H9 (cell line): Measurements from ENCODE around the gene ABHD12. TPM values are rescaled to one million over a fixed set of nuclear protein-coding genes. Genes with fewer than 3 reads are reported as not detected.

Experiments
- DNase-seq: peaks from one replicate; pipeline ENCODE4 v3.0.0-alpha.2; 2017
- H2AFZ ChIP-seq: one replicate; pipeline ENCODE4 v1.6.1; 2013; ENCODE audit warnings: mild to moderate bottlenecking, low read length, control low read depth, moderate library complexity
- H2AK5ac ChIP-seq: 2 replicates; pipeline ENCODE4 v1.6.1; 2013; ENCODE audit warnings: low read length, control low read depth, mixed read lengths; ENCODE audit not compliant: insufficient read length
- H2BK120ac ChIP-seq: one replicate; pipeline ENCODE4 v1.6.1; 2013; ENCODE audit warnings: low read depth, mild to moderate bottlenecking, low read length, control low read depth, inconsistent platforms; ENCODE audit not compliant: poor library complexity, severe bottlenecking
- H2BK12ac ChIP-seq: 2 replicates; pipeline ENCODE4 v1.6.1; 2013; ENCODE audit warnings: low read length, control low read depth, mixed read lengths, low read depth; ENCODE audit not compliant: insufficient read length
- H2BK15ac ChIP-seq: 2 replicates; pipeline ENCODE4 v1.6.1; 2013; ENCODE audit warnings: low read depth, low read length, control low read depth
- H2BK20ac ChIP-seq: one replicate; pipeline ENCODE4 v1.6.1; 2013; ENCODE audit warnings: low read depth, mild to moderate bottlenecking, low read length, control low read depth, inconsistent platforms; ENCODE audit not compliant: poor library complexity, severe bottlenecking
- H2BK5ac ChIP-seq: 2 replicates; pipeline ENCODE4 v1.6.1; 2013; ENCODE audit warnings: low read length, control low read depth, mixed read lengths; ENCODE audit not compliant: insufficient read length
- H3K14ac ChIP-seq: 2 replicates; pipeline ENCODE4 v1.6.1; 2013; ENCODE audit warnings: low read length, control low read depth; ENCODE audit not compliant: insufficient read depth
- H3K18ac ChIP-seq: 2 replicates; pipeline ENCODE4 v1.6.1; 2013; ENCODE audit warnings: low read depth, mild to moderate bottlenecking, mixed read lengths, low read length, control low read depth; ENCODE audit not compliant: insufficient read length
- H3K23ac ChIP-seq: 2 replicates; pipeline ENCODE4 v1.6.1; 2013; ENCODE audit warnings: low read length, control low read depth, mixed read lengths, low read depth; ENCODE audit not compliant: insufficient read length
- H3K23me2 ChIP-seq: 2 replicates; pipeline ENCODE4 v1.6.1; 2013; ENCODE audit warnings: low read depth, mild to moderate bottlenecking, mixed read lengths, low read length, control low read depth; ENCODE audit not compliant: insufficient read length, poor library complexity, severe bottlenecking
- H3K27ac ChIP-seq: 2 replicates; pipeline ENCODE4 v1.5.1; 2013; ENCODE audit warnings: low read length, control low read depth, mixed read lengths, low read depth; ENCODE audit not compliant: insufficient read length
- H3K27me3 ChIP-seq: 2 replicates; pipeline ENCODE4 v1.6.1; 2013; ENCODE audit warnings: low read length, control low read depth, inconsistent platforms; ENCODE audit not compliant: insufficient read depth
- H3K4ac ChIP-seq: 2 replicates; pipeline ENCODE4 v1.6.1; 2013; ENCODE audit warnings: low read depth, mild to moderate bottlenecking, control low read depth, inconsistent platforms, low read length, moderate library complexity
- H3K4me1 ChIP-seq: 2 replicates; pipeline ENCODE4 v1.6.1; 2013; ENCODE audit warnings: low read length, control low read depth, inconsistent platforms; ENCODE audit not compliant: insufficient read depth
- H3K4me2 ChIP-seq: 2 replicates; pipeline ENCODE4 v1.6.1; 2013; ENCODE audit warnings: low read length, control low read depth, mixed read lengths; ENCODE audit not compliant: insufficient read length, insufficient read depth
- H3K56ac ChIP-seq: 2 replicates; pipeline ENCODE4 v1.6.1; 2013; ENCODE audit warnings: low read depth, mild to moderate bottlenecking, mixed read lengths, low read length, control low read depth; ENCODE audit not compliant: insufficient read length
- H3K79me1 ChIP-seq: 2 replicates; pipeline ENCODE4 v1.6.1; 2013; ENCODE audit warnings: low read depth, mild to moderate bottlenecking, moderate library complexity, low read length, control low read depth, inconsistent platforms; ENCODE audit not compliant: insufficient read depth, poor library complexity, severe bottlenecking
- H3K79me2 ChIP-seq: 2 replicates; pipeline ENCODE4 v1.6.1; 2013; ENCODE audit warnings: low read length, control low read depth, inconsistent platforms; ENCODE audit not compliant: insufficient read depth
- H3K9ac ChIP-seq: 2 replicates; pipeline ENCODE4 v1.6.1; 2013; ENCODE audit warnings: low read length, control low read depth, mixed read lengths; ENCODE audit not compliant: insufficient read length; ENCODE audit errors: extremely low read depth
- H3K9me3 ChIP-seq: one replicate; pipeline ENCODE4 v1.6.1; 2013; ENCODE audit warnings: low read depth, low read length, inconsistent platforms; ENCODE audit not compliant: control insufficient read depth
- H3T11ph ChIP-seq: one replicate; pipeline ENCODE4 v1.6.1; 2013; ENCODE audit warnings: mild to moderate bottlenecking, low read length, control low read depth, inconsistent platforms
- H4K20me1 ChIP-seq: one replicate; pipeline ENCODE4 v1.6.1; 2013; ENCODE audit not compliant: control insufficient read depth, insufficient read length, insufficient read depth
- H4K5ac ChIP-seq: 2 replicates; pipeline ENCODE4 v1.6.1; 2013; ENCODE audit warnings: low read depth, mild to moderate bottlenecking, mixed read lengths, low read length, control low read depth; ENCODE audit not compliant: insufficient read length
- H4K8ac ChIP-seq: replicated peaks from 2 replicates; pipeline ENCODE4 v1.6.1; 2013; ENCODE audit warnings: low read length, control low read depth, mixed read lengths, low read depth; ENCODE audit not compliant: insufficient read length
- H4K91ac ChIP-seq: 2 replicates; pipeline ENCODE4 v1.6.1; 2013; ENCODE audit warnings: low read depth, mild to moderate bottlenecking, moderate library complexity, mixed read lengths, low read length, control low read depth; ENCODE audit not compliant: insufficient read length
- H3K27ac Mint-ChIP-seq, 3 experiments: 2 replicates in 2 of 3; 3 replicates in 1 of 3; pipeline ENCODE4 v1.8.0; 2020 to 2021; ENCODE audit warnings: mixed read lengths in 3 of 3, mild to moderate bottlenecking in 1 of 3, moderate library complexity in 1 of 3
- H3K27me3 Mint-ChIP-seq: 2 replicates; pipeline ENCODE4 v1.8.0; 2021; ENCODE audit warnings: low read depth, mild to moderate bottlenecking, moderate library complexity, mixed read lengths
- H3K36me3 Mint-ChIP-seq, 3 experiments: 2 replicates in 2 of 3; 3 replicates in 1 of 3; pipeline ENCODE4 v1.8.0; 2020 to 2021; ENCODE audit warnings: low read depth in 3 of 3, mixed read lengths in 3 of 3; ENCODE audit not compliant: insufficient read depth in 1 of 3
- H3K4me1 Mint-ChIP-seq, 2 experiments: 2 replicates each; pipeline ENCODE4 v1.8.0; 2020; ENCODE audit warnings: mixed read lengths in 2 of 2
- H3K4me3 Mint-ChIP-seq, 2 experiments: 2 replicates in 1 of 2; 3 replicates in 1 of 2; pipeline ENCODE4 v1.8.0; 2020 to 2021; ENCODE audit warnings: mild to moderate bottlenecking in 2 of 2, mixed read lengths in 2 of 2, moderate library complexity in 1 of 2
- H3K9me3 Mint-ChIP-seq, 2 experiments: 2 replicates in 1 of 2; 3 replicates in 1 of 2; pipeline ENCODE4 v1.8.0; 2020; ENCODE audit warnings: mild to moderate bottlenecking in 2 of 2, mixed read lengths in 2 of 2, moderate library complexity in 1 of 2
- WGBS: extraction: QIAGEN DNeasy Blood & Tissue Kit; methylation state at CpG from one replicate; pipeline ENCODE4 v1.1.7; 2013; ENCODE audit warnings: missing lambda C conversion rate, low lambda C conversion rate, mixed read lengths; ENCODE audit not compliant: insufficient read length; ENCODE audit errors: extremely low coverage; 5-methylcytosine and 5-hydroxymethylcytosine counted together
- total RNA-seq: library from RNA; stranded (reverse); gene quantifications from 2 replicates; pipeline ENCODE4 v1.2.1, GENCODE V29; 2021
- TF ChIP-seq, protein P1 (sequence below): fragments of 200-600 bp; sonication (generic); conservative IDR thresholded peaks from 3 replicates; pipeline ENCODE4 v1.8.0; 2021; ENCODE audit warnings: antibody characterized with exemption, mild to moderate bottlenecking

The ABHD12 gene
- total RNA-seq, 1 experiment from 2014 or later = 54.4 TPM

GRCh38 chr20:25317351-25318075 lies 73.1 kb downstream of the ABHD12 start:
- no peaks in the 10 kb centered on the region for H3K9me3 ChIP-seq
- no peaks in the 10 kb centered on the region for H3K9me3 Mint-ChIP-seq
- no CpG with 5 or more reads among the region's 17 CpGs for WGBS
- H3K23me2 ChIP-seq = no peaks in the 10 kb centered on the region
- no peak overlapping the region for H2BK12ac ChIP-seq
- H3K14ac ChIP-seq = no peak overlapping the region; the same call in 1 of the 2 replicates
- H3K9ac ChIP-seq = no peak overlapping the region
- no peak overlapping the region for H2AFZ ChIP-seq
- no peak overlapping the region for H2BK20ac ChIP-seq
- H3K4me2 ChIP-seq = no peak overlapping the region
- no peaks in the 10 kb centered on the region for H3K79me2 ChIP-seq
- H3K4ac ChIP-seq = no peak overlapping the region
- no peak overlapping the region for H4K5ac ChIP-seq
- no peak overlapping the region for H3K18ac ChIP-seq
- no peak overlapping the region for H3K56ac ChIP-seq
- H2BK120ac ChIP-seq = no peak overlapping the region
- no peak overlapping the region for H3T11ph ChIP-seq
- 0 out of 4 replicates have a peak, but pooled peaks cover 0 to 2% of the 10 kb centered on the region in 2 experiments for H3K4me1 Mint-ChIP-seq
- H4K20me1 ChIP-seq = no peaks in the 10 kb centered on the region
- peaks cover 2% of the 10 kb centered on the region; the same call in 1 of the 2 replicates for H3K27me3 Mint-ChIP-seq
- no peak overlapping the region; a peak in 3 of 7 replicates for H3K27ac Mint-ChIP-seq
- H4K8ac ChIP-seq = no peak overlapping the region
- TF ChIP-seq, protein P1, sequence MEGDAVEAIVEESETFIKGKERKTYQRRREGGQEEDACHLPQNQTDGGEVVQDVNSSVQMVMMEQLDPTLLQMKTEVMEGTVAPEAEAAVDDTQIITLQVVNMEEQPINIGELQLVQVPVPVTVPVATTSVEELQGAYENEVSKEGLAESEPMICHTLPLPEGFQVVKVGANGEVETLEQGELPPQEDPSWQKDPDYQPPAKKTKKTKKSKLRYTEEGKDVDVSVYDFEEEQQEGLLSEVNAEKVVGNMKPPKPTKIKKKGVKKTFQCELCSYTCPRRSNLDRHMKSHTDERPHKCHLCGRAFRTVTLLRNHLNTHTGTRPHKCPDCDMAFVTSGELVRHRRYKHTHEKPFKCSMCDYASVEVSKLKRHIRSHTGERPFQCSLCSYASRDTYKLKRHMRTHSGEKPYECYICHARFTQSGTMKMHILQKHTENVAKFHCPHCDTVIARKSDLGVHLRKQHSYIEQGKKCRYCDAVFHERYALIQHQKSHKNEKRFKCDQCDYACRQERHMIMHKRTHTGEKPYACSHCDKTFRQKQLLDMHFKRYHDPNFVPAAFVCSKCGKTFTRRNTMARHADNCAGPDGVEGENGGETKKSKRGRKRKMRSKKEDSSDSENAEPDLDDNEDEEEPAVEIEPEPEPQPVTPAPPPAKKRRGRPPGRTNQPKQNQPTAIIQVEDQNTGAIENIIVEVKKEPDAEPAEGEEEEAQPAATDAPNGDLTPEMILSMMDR = no peak
- no peak overlapping the region; a peak in 1 of 5 replicates for H3K4me3 Mint-ChIP-seq
- no peak overlapping the region for H4K91ac ChIP-seq
- peaks cover 16 to 45% (median 21%) of the 10 kb centered on the region in 3 experiments; a peak in 6 of 7 replicates for H3K36me3 Mint-ChIP-seq
- no peaks in the 10 kb centered on the region for H3K4me1 ChIP-seq
- no peak overlapping the region for H3K27ac ChIP-seq
- DNase-seq = no peak
- H2BK5ac ChIP-seq = no peak overlapping the region
- H3K23ac ChIP-seq = no peak overlapping the region
- peaks cover 4% of the 10 kb centered on the region for H3K79me1 ChIP-seq
- H3K27me3 ChIP-seq = no peaks in the 10 kb centered on the region
- no peak overlapping the region for H2BK15ac ChIP-seq
- H2AK5ac ChIP-seq = no peak overlapping the region
